ENCODE measurements around the gene PON3. TPM values are rescaled to one million over a fixed set of nuclear protein-coding genes. Genes with fewer than 3 reads are reported as not detected.

PON3 gene
- total RNA-seq, 1 donor from 2014 or later: 0.14 TPM

- Mint-ChIP-seq H3K4me1 (ENCODE audit: low read depth) (peaks cover 9% of the 10 kb centered on the region), H3K9me3 (no peaks in the 10 kb centered on the region), H3K27me3 (ENCODE audit: low read depth) (no peaks in the 10 kb centered on the region), H3K27ac (no peak overlapping the region), H3K4me3 (ENCODE audit: low read depth) (no peak overlapping the region), H3K36me3 (ENCODE audit: low read depth) (peaks cover 3% of the 10 kb centered on the region)
- DNase-seq (ENCODE audit: low spot score): no peak
- intact Hi-C loops (cut with micrococcal nuclease): no loop called here
Measured at GRCh38 chr7:95429241-95429990, 33.2 kb upstream of the PON3 start.

DNA sequence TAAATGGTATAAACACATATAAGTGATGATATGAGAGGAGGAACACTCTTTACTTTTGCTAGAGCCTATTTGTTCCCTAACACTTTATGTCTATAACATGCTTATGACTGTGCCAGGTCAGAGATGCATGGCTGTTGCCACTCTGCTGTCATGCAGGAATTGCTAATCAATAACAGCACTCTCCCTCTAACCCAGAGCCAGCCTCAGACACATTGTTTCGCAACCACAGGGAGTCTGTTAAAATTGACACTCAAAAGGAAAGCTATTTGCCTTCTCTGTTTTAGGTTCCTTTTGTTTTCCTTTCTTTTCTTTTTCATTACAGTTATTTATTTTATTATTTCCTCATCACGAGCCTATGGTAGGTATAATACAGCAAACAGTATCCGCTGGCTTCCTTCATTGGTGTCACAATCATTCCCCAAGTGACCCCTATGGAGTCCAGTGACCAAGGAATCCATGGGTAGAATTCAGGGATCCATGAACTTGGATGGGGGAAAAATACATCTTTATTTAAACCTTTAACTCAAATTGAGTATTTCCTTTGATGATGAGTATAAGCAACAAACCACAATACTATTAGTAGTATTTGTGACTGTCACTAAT lies 31.8 kb upstream of the PON3 start:
- intact Hi-C loops (cut with micrococcal nuclease): no loop called here

GRCh38 chr7:95427166-95427565 lies 31.0 kb upstream of the PON3 start:
- intact Hi-C loops (cut with micrococcal nuclease): no loop called here
- no peaks in the 10 kb centered on the region for H3K4me1 Mint-ChIP-seq (ENCODE audit: low read depth)
- H3K36me3 Mint-ChIP-seq (ENCODE audit: low read depth): peaks cover 9% of the 10 kb centered on the region
- no peak overlapping the region for H3K27ac Mint-ChIP-seq
- DNase-seq (ENCODE audit: low spot score): no peak
- H3K4me3 Mint-ChIP-seq (ENCODE audit: low read depth): no peak overlapping the region
- no peaks in the 10 kb centered on the region for H3K9me3 Mint-ChIP-seq
- H3K27me3 Mint-ChIP-seq (ENCODE audit: low read depth): no peaks in the 10 kb centered on the region

More for the DNA sequence above, 31.8 kb upstream of the PON3 start:
- H3K27ac Mint-ChIP-seq: no peak overlapping the region
- H3K4me1 Mint-ChIP-seq (ENCODE audit: low read depth): peaks cover 3% of the 10 kb centered on the region
- no peak overlapping the region for H3K4me3 Mint-ChIP-seq (ENCODE audit: low read depth)
- no peak for DNase-seq (ENCODE audit: low spot score)
- H3K36me3 Mint-ChIP-seq (ENCODE audit: low read depth): peaks cover 9% of the 10 kb centered on the region
- H3K27me3 Mint-ChIP-seq (ENCODE audit: low read depth): no peaks in the 10 kb centered on the region
- H3K9me3 Mint-ChIP-seq: no peaks in the 10 kb centered on the region

- intact Hi-C loops (cut with micrococcal nuclease): no loop called here
- Mint-ChIP-seq H3K36me3 (ENCODE audit: low read depth) (peaks cover 9% of the 10 kb centered on the region), H3K27me3 (ENCODE audit: low read depth) (no peaks in the 10 kb centered on the region), H3K4me3 (ENCODE audit: low read depth) (no peak overlapping the region), H3K4me1 (ENCODE audit: low read depth) (peaks cover 5% of the 10 kb centered on the region), H3K27ac (no peak overlapping the region), H3K9me3 (no peaks in the 10 kb centered on the region)
- no peak for DNase-seq (ENCODE audit: low spot score)
Measured at GRCh38 chr7:95425694-95426093, 29.5 kb upstream of the PON3 start.

- peaks cover 5% of the 10 kb centered on the region for H3K4me1 Mint-ChIP-seq (ENCODE audit: low read depth)
- H3K27ac Mint-ChIP-seq: no peak overlapping the region
- H3K27me3 Mint-ChIP-seq (ENCODE audit: low read depth): no peaks in the 10 kb centered on the region
- peaks cover 9% of the 10 kb centered on the region for H3K36me3 Mint-ChIP-seq (ENCODE audit: low read depth)
- H3K9me3 Mint-ChIP-seq: no peaks in the 10 kb centered on the region
- intact Hi-C loops (cut with micrococcal nuclease): no loop called here
- H3K4me3 Mint-ChIP-seq (ENCODE audit: low read depth): no peak overlapping the region
- DNase-seq (ENCODE audit: low spot score): no peak
Measured at GRCh38 chr7:95424716-95425115, 28.5 kb upstream of the PON3 start.

DNA sequence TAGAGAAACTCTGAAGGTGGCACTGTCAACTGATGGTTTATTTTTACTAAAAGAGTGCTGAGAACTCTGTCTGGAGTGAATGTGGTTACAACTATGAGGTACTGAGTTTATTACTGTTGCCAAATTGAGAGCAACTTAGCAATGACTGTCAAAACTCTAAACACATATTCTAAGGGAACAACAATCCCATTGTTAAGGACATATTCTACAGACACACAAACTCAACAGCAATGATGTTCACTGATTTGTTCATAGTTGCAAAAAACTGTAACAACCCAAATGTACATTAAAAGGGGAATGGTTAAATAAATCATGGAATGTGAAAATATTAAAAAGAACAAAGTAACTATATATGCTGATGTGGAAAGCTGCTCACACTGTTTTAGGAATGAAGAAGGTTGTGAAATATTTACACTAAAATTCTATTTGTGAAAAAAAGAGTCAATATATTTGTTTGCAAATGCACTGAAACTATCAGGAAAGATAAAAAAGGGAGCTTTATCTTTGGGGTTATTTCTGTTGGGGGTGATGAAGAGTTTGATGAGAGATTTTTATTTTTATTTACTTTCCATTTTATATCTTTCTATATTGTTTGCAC lies 25.8 kb upstream of the PON3 start:
- H3K4me3 Mint-ChIP-seq (ENCODE audit: low read depth): no peak overlapping the region
- no peak for DNase-seq (ENCODE audit: low spot score)
- peaks cover 5% of the 10 kb centered on the region for H3K4me1 Mint-ChIP-seq (ENCODE audit: low read depth)
- peaks cover 9% of the 10 kb centered on the region for H3K36me3 Mint-ChIP-seq (ENCODE audit: low read depth)
- intact Hi-C loops (cut with micrococcal nuclease): no loop called here
- H3K27me3 Mint-ChIP-seq (ENCODE audit: low read depth): no peaks in the 10 kb centered on the region
- H3K9me3 Mint-ChIP-seq: no peaks in the 10 kb centered on the region
- H3K27ac Mint-ChIP-seq: no peak overlapping the region

DNA sequence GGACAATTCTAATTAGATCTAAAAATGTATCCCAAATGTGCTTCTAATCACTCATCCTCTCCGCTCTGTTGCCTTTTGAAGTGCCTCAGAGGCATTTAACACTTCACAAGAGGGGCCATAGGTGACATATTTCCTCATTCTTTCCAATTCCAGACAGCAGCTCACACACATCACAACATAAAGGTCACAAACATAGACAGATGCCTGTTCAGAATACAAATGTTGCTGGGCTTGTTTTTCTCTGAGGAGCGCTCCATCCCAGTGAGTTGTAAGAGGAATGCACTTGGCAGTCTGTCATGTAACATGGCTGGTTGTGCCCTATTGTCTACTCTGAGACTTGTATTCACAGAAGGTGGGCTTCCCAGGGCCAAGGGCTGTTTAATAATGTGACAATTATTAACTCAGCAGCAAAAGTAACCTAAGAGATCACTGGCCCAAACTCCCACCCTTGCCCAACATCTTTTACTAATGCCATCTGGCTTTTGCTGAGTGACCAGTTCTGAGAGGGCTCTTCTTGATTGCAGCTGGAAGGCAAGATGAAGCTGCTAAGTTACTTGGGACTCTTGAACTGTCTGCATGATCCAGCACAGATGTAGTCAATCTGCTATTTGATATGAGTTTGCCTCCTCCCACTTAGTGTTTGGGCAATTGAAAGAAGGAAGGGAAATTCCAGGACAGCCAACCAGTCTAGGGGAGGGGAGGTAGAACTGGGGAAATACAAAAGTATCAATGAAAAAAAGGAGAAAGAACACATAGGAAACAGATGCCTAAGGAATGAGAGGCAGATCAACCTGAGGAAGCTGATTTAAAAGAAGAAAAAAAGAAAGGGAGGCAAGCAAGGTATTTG lies 25.0 kb upstream of the PON3 start:
- intact Hi-C loops (cut with micrococcal nuclease): no loop called here
- Mint-ChIP-seq H3K27me3 (ENCODE audit: low read depth) (no peaks in the 10 kb centered on the region), H3K4me3 (ENCODE audit: low read depth) (no peak overlapping the region), H3K36me3 (ENCODE audit: low read depth) (peaks cover 9% of the 10 kb centered on the region), H3K27ac (peak overlapping the region; percentile 39), H3K4me1 (ENCODE audit: low read depth) (peaks cover 5% of the 10 kb centered on the region), H3K9me3 (no peaks in the 10 kb centered on the region)
- DNase-seq (ENCODE audit: low spot score): no peak

DNA sequence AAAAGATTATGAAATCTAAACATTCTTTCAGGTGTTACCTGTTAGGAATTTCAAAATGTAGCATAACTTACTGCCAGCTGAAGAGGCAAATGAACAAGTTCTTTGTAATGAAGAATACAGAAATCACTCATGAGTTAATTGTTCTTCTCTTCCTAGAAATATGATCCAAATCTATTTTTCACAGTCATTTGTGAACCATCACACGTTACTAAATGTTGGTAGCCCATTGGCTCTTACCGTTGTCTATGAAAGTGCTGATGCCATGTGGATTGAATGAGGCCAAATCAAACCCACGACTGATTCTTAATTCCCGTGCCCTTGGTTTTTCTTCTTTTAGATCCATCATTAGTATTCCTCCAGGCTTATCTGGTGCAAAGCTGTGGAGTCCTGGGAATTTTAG lies 15.9 kb upstream of the PON3 start:
- Mint-ChIP-seq H3K4me3 (ENCODE audit: low read depth) (no peak overlapping the region), H3K27me3 (ENCODE audit: low read depth) (no peaks in the 10 kb centered on the region)

GRCh38 chr7:95411666-95412065 lies 15.5 kb upstream of the PON3 start:
- no peaks in the 10 kb centered on the region for H3K27me3 Mint-ChIP-seq (ENCODE audit: low read depth)
- peaks cover 14% of the 10 kb centered on the region for H3K4me1 Mint-ChIP-seq (ENCODE audit: low read depth)
- no peak for DNase-seq (ENCODE audit: low spot score)
- H3K9me3 Mint-ChIP-seq: no peaks in the 10 kb centered on the region
- H3K36me3 Mint-ChIP-seq (ENCODE audit: low read depth): peaks cover 14% of the 10 kb centered on the region
- no peak overlapping the region for H3K4me3 Mint-ChIP-seq (ENCODE audit: low read depth)
- peak overlapping the region; percentile 76 for H3K27ac Mint-ChIP-seq
- intact Hi-C loops (cut with micrococcal nuclease): loop anchor here (5.0 kb wide), 1 partner anchor 91 kb away; no protein-coding TSS in a partner anchor

More for the DNA sequence above, 15.9 kb upstream of the PON3 start:
- Mint-ChIP-seq H3K9me3 (no peaks in the 10 kb centered on the region), H3K4me1 (ENCODE audit: low read depth) (peaks cover 14% of the 10 kb centered on the region), H3K27ac (peak overlapping the region; percentile 76), H3K36me3 (ENCODE audit: low read depth) (peaks cover 14% of the 10 kb centered on the region)
- DNase-seq (ENCODE audit: low spot score): no peak
- intact Hi-C loops (cut with micrococcal nuclease): loop anchor here (5.0 kb wide), 1 partner anchor 90 kb away; no protein-coding TSS in a partner anchor

GRCh38 chr7:95411036-95411435 lies 14.9 kb upstream of the PON3 start:
- Mint-ChIP-seq H3K4me3 (ENCODE audit: low read depth) (no peak overlapping the region), H3K27ac (peak overlapping the region; percentile 73), H3K36me3 (ENCODE audit: low read depth) (peaks cover 13% of the 10 kb centered on the region), H3K27me3 (ENCODE audit: low read depth) (peaks cover 2% of the 10 kb centered on the region), H3K9me3 (no peaks in the 10 kb centered on the region), H3K4me1 (ENCODE audit: low read depth) (peaks cover 14% of the 10 kb centered on the region)
- intact Hi-C loops (cut with micrococcal nuclease): loop anchor here (5.0 kb wide), 1 partner anchor 91 kb away; no protein-coding TSS in a partner anchor
- DNase-seq (ENCODE audit: low spot score): no peak

DNA sequence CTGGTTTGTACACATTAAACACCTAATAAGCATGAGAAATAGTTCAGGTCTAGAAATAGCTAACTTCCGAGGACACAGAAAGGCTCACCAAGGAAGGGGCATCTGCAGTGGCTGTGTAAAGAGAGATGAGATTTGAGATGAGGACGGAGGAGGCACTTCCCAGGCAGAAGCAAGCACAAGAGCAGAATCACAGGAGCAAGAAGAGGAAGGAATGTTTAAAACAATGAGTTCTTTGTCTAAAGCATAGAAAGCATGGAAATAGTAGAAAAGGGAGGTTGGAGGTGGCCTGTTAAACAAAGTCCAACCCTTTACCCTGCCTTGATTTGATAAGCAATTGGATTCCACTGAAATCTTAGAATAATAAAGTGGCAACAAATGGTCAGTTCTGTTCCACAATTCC lies 11.6 kb upstream of the PON3 start:
- intact Hi-C loops (cut with micrococcal nuclease): no loop called here
- peaks cover 6% of the 10 kb centered on the region for H3K36me3 Mint-ChIP-seq (ENCODE audit: low read depth)
- H3K27me3 Mint-ChIP-seq (ENCODE audit: low read depth): peaks cover 2% of the 10 kb centered on the region

GRCh38 chr7:95405800-95406199 lies 9.6 kb upstream of the PON3 start:
- no peaks in the 10 kb centered on the region for H3K36me3 Mint-ChIP-seq (ENCODE audit: low read depth)
- no peak for DNase-seq (ENCODE audit: low spot score)

More for the DNA sequence above, 11.6 kb upstream of the PON3 start:
- Mint-ChIP-seq H3K4me1 (ENCODE audit: low read depth) (peaks cover 12% of the 10 kb centered on the region), H3K9me3 (no peaks in the 10 kb centered on the region), H3K4me3 (ENCODE audit: low read depth) (no peak overlapping the region), H3K27ac (no peak overlapping the region)
- no peak for DNase-seq (ENCODE audit: low spot score)

More at GRCh38 chr7:95405800-95406199, 9.6 kb upstream of the PON3 start:
- Mint-ChIP-seq H3K4me3 (ENCODE audit: low read depth) (no peak overlapping the region), H3K9me3 (no peaks in the 10 kb centered on the region), H3K27me3 (ENCODE audit: low read depth) (peaks cover 2% of the 10 kb centered on the region), H3K4me1 (ENCODE audit: low read depth) (peaks cover 4% of the 10 kb centered on the region), H3K27ac (no peak overlapping the region)
- intact Hi-C loops (cut with micrococcal nuclease): no loop called here

Data from activated T-helper 2 cell treated with anti-CD3 and anti-CD28 coated beads, Interferon-gamma antibody, Interleukin-2, Interleukin-4, amounts not matched to agents 10 μg/mL and 5 μg/mL and 100 μg/mL, durations not matched to agents 14 hours and 24 hours and 36 hours (primary cell).